ENCODE measurements around the gene KNTC1. TPM values are rescaled to one million over a fixed set of nuclear protein-coding genes. Genes with fewer than 3 reads are reported as not detected.
"Not testable (repeated sequence)": the region's sequence is repeated elsewhere in the genome, so short reads cannot be mapped to it uniquely, and the experiment has no call there.

The KNTC1 gene
- polyA plus RNA-seq, 12 donors, result 11.9 to 58.7 (median 22.7) TPM; not detected in 1

GRCh38 chr12:122503783-122504590, 23.1 kb upstream of the KNTC1 start:
- no peak for DNase-seq

GRCh38 chr12:122505419-122506051, 21.5 kb upstream of the KNTC1 start:
- DNase-seq, result no peak

- DNase-seq, result no peak
Measured at GRCh38 chr12:122506393-122506938, 20.6 kb upstream of the KNTC1 start.

- no peak for DNase-seq
Measured at GRCh38 chr12:122508163-122508562, 18.9 kb upstream of the KNTC1 start.

GRCh38 chr12:122513028-122513427, 14.0 kb upstream of the KNTC1 start:
- not testable (repeated sequence) for DNase-seq

GRCh38 chr12:122513660-122514059, 13.4 kb upstream of the KNTC1 start:
- DNase-seq, result no peak

- DNase-seq, result no peak
Measured at GRCh38 chr12:122515275-122515674, 11.8 kb upstream of the KNTC1 start.

GRCh38 chr12:122516544-122517361, 10.3 kb upstream of the KNTC1 start:
- no peak for DNase-seq

- DNase-seq, result no peak
Measured at GRCh38 chr12:122517877-122518276, 9.2 kb upstream of the KNTC1 start.

GRCh38 chr12:122518908-122519307, 8.1 kb upstream of the KNTC1 start:
- DNase-seq, result no peak

- no peak for DNase-seq
Measured at GRCh38 chr12:122519418-122519817, 7.6 kb upstream of the KNTC1 start.

GRCh38 chr12:122520676-122521075, 6.4 kb upstream of the KNTC1 start:
- no peak for DNase-seq

- DNase-seq, result no peak
Measured at GRCh38 chr12:122523280-122523679, 3.8 kb upstream of the KNTC1 start.

GRCh38 chr12:122523846-122524718, 3.0 kb upstream of the KNTC1 start:
- DNase-seq, result no peak

- peak; percentile 12 for DNase-seq
Measured at GRCh38 chr12:122527478-122527944, 462 bp downstream of the KNTC1 start.

- no peak for DNase-seq
Measured at GRCh38 chr12:122528582-122528981, 1.5 kb downstream of the KNTC1 start.

GRCh38 chr12:122528992-122529391, 1.9 kb downstream of the KNTC1 start:
- DNase-seq, result no peak

- DNase-seq, result no peak
Measured at GRCh38 chr12:122533856-122534255, 6.8 kb downstream of the KNTC1 start.

- DNase-seq, result no peak
Measured at GRCh38 chr12:122537021-122537420, 10.0 kb downstream of the KNTC1 start.

GRCh38 chr12:122538496-122538895, 11.4 kb downstream of the KNTC1 start:
- DNase-seq, result no peak

GRCh38 chr12:122544537-122544936, 17.5 kb downstream of the KNTC1 start:
- no peak for DNase-seq

All from muscle of arm (tissue), 12 donors.